Keratinocyte (primary cell): ENCODE measurements around the gene JPH2. TPM values are rescaled to one million over a fixed set of nuclear protein-coding genes. Genes with fewer than 3 reads are reported as not detected.

Experiments
- DNase-seq: peaks from one replicate; pipeline ENCODE4 v3.0.0-alpha.2; 2011; ENCODE audit warnings: low read depth, missing footprints, low spot score
- FAIRE-seq: peaks from 2 replicates; lab custom pipeline; 2011; peaks lifted over from hg19 to GRCh38; lab: Jason Lieb, UNC
- H2AFZ ChIP-seq: 2 replicates; pipeline ENCODE4 v1.6.0; 2012; ENCODE audit warnings: low read length, control low read depth, inconsistent platforms; ENCODE audit not compliant: control insufficient read depth
- H3K27ac ChIP-seq: 2 replicates; pipeline ENCODE4 v1.5.1; 2011; ENCODE audit warnings: low read length; ENCODE audit not compliant: control insufficient read depth, insufficient read depth
- H3K27me3 ChIP-seq: 3 replicates; pipeline ENCODE4 v1.6.0; 2011; ENCODE audit warnings: low read length; ENCODE audit not compliant: control insufficient read depth, insufficient read depth; ENCODE audit errors: extremely low read depth
- H3K36me3 ChIP-seq, 2 experiments: 2 replicates in 1 of 2; 3 replicates in 1 of 2; pipeline ENCODE4 v1.5.1; 2011; ENCODE audit warnings: low read length in 2 of 2, mild to moderate bottlenecking in 1 of 2; ENCODE audit not compliant: control insufficient read depth in 2 of 2, insufficient read depth in 2 of 2; ENCODE audit errors: extremely low read depth in 1 of 2
- H3K4me1 ChIP-seq: 3 replicates; pipeline ENCODE4 v1.5.1; 2011; ENCODE audit warnings: low read length; ENCODE audit not compliant: control insufficient read depth, insufficient read depth; ENCODE audit errors: extremely low read depth
- H3K4me2 ChIP-seq: 3 replicates; pipeline ENCODE4 v1.6.0; 2011; ENCODE audit warnings: low read depth, low read length; ENCODE audit not compliant: control insufficient read depth, insufficient read depth; ENCODE audit errors: extremely low read depth
- H3K4me3 ChIP-seq, 3 experiments: fragments of 200-600 bp in 1 of 3; sonication (generic) in 1 of 3; 2 replicates in 2 of 3; 3 replicates in 1 of 3; pipeline ENCODE4 v1.5.1; 2011 to 2016; ENCODE audit warnings: low read length in 3 of 3, mild to moderate bottlenecking in 3 of 3, control low read depth in 2 of 3, inconsistent platforms in 1 of 3, low read depth in 1 of 3, mixed read lengths in 1 of 3, mixed run types in 1 of 3, moderate library complexity in 1 of 3; ENCODE audit not compliant: control insufficient read depth in 2 of 3, insufficient read depth in 2 of 3; ENCODE audit errors: extremely low read depth in 1 of 3
- H3K79me2 ChIP-seq: 2 replicates; pipeline ENCODE4 v1.6.0; 2012; ENCODE audit warnings: low read length; ENCODE audit not compliant: control insufficient read depth, insufficient read depth
- H3K9ac ChIP-seq: 3 replicates; pipeline ENCODE4 v1.6.0; 2011; ENCODE audit warnings: low read length; ENCODE audit not compliant: control insufficient read depth, insufficient read depth; ENCODE audit errors: extremely low read depth
- H3K9me1 ChIP-seq: 3 replicates; pipeline ENCODE4 v1.6.0; 2011; ENCODE audit warnings: low read length; ENCODE audit not compliant: control insufficient read depth, insufficient read depth; ENCODE audit errors: extremely low read depth
- H3K9me3 ChIP-seq: 2 replicates; pipeline ENCODE4 v1.5.1; 2012; ENCODE audit warnings: low read depth, low read length; ENCODE audit not compliant: control insufficient read depth
- H4K20me1 ChIP-seq: 3 replicates; pipeline ENCODE4 v1.6.0; 2011; ENCODE audit warnings: low read length; ENCODE audit not compliant: control insufficient read depth, insufficient read depth; ENCODE audit errors: extremely low read depth
- EZH2 ChIP-seq: IDR thresholded peaks from one replicate; pipeline ENCODE4 v1.6.1; 2012; ENCODE audit warnings: inconsistent platforms, mild to moderate bottlenecking, low read length, moderate library complexity
- dilution Hi-C: fragments of 300-500 bp; cut with MboI; formaldehyde crosslinking; loops from one replicate; pipeline ENCODE4 v1.7.0; 2020; ENCODE audit warnings: low sequenced_read_pairs; ENCODE audit not compliant: extremely low pct_ligation_motif_present
- polyA plus RNA-seq, 5 experiments: library from polyadenylated mRNA; depleted of rRNA in 3 of 5; stranded (reverse) in 3 of 5; stranded (forward) in 1 of 5; unstranded in 1 of 5; fragments of >200 nt; gene quantifications; 1 replicate in 1 of 5; 2 replicates in 3 of 5; 3 replicates in 1 of 5; pipeline versions ENCODE4 v1.2.1 to v1.2.3, GENCODE V29; 2011 to 2012; ENCODE audit warnings: missing spikeins in 2 of 5, low read depth in 1 of 5, low replicate concordance in 1 of 5
- TF ChIP-seq, protein P1 (sequence below), 3 experiments: IDR thresholded peaks in 1 of 3; conservative IDR thresholded peaks in 1 of 3; optimal IDR thresholded peaks in 1 of 3; 2 replicates in 2 of 3; 3 replicates in 1 of 3; pipeline versions ENCODE3 to v1.5.1; 2011; ENCODE audit warnings: low read length in 3 of 3, mild to moderate bottlenecking in 3 of 3, moderate library complexity in 2 of 3, control low read depth in 1 of 3, inconsistent platforms in 1 of 3; ENCODE audit not compliant: insufficient read depth in 2 of 3; ENCODE audit errors: extremely low read depth in 1 of 3

Gene JPH2
- polyA plus RNA-seq, 1 donor (not counting 4 experiments of a cell fraction or from before 2014, with no cell fraction given): 2.5 TPM

DNA sequence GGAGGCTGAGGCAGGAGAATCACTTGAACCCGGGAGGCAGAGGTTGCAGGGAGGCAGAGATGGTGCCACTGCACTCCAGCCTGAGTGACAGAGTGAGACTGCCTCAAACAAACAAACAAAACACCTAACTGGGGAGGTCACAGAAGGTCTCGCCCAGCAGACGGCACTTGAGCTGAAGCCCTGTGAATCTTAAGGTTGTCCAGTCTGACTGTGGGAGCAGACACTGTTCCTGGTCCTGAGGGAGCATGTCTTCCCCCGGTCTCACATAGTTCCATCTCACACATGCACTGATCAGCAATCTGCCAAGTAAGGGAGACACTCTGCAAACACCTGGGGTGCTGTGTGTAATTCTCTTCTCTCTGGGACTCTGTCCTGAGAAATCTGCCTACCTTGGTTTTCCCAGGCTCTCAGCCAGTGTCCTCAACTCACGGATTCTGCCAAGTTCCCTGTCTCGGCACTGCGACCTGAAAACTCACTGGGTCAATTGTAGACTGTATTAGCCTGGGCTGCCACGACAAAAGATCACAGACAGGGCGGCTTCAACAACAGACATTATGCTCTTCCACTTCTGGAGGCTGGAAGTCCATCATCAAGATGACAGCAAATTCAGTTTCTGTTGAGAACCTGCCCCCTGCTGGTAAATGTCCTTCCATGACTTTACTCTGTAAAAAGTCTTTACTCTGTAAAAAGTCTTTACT lies 94.3 kb downstream of the JPH2 start:
- Histone ChIP-seq H3K79me2 (no peaks in the 10 kb centered on the region), H3K9me1 (no peaks in the 10 kb centered on the region), H3K9me3 (no peaks in the 10 kb centered on the region), H3K4me3 (no peak overlapping the region), H2AFZ (no peak overlapping the region), H4K20me1 (no peaks in the 10 kb centered on the region), H3K27me3 (no peaks in the 10 kb centered on the region), H3K27ac (no peak overlapping the region), H3K4me2 (no peak overlapping the region), H3K9ac (no peak overlapping the region), H3K4me1 (peaks cover 20% of the 10 kb centered on the region), H3K36me3 (no peaks in the 10 kb centered on the region)
- TF ChIP-seq, protein P1, sequence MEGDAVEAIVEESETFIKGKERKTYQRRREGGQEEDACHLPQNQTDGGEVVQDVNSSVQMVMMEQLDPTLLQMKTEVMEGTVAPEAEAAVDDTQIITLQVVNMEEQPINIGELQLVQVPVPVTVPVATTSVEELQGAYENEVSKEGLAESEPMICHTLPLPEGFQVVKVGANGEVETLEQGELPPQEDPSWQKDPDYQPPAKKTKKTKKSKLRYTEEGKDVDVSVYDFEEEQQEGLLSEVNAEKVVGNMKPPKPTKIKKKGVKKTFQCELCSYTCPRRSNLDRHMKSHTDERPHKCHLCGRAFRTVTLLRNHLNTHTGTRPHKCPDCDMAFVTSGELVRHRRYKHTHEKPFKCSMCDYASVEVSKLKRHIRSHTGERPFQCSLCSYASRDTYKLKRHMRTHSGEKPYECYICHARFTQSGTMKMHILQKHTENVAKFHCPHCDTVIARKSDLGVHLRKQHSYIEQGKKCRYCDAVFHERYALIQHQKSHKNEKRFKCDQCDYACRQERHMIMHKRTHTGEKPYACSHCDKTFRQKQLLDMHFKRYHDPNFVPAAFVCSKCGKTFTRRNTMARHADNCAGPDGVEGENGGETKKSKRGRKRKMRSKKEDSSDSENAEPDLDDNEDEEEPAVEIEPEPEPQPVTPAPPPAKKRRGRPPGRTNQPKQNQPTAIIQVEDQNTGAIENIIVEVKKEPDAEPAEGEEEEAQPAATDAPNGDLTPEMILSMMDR (optimal IDR thresholded peaks at IDR 0.05 in 1 of 3, IDR thresholded peaks at IDR 0.05 in 1 of 3, conservative IDR thresholded peaks at IDR 0.05 in 1 of 3; ENCODE audit: extremely low read depth in 1 of 3, insufficient read depth in 2 of 3, low read length in 3 of 3): peak; percentile 27 to 52 (median 52)
- no peak for TF ChIP-seq EZH2
- no peak for DNase-seq
- FAIRE-seq: peak; percentile 70
- dilution Hi-C loops: no loop called here

DNA sequence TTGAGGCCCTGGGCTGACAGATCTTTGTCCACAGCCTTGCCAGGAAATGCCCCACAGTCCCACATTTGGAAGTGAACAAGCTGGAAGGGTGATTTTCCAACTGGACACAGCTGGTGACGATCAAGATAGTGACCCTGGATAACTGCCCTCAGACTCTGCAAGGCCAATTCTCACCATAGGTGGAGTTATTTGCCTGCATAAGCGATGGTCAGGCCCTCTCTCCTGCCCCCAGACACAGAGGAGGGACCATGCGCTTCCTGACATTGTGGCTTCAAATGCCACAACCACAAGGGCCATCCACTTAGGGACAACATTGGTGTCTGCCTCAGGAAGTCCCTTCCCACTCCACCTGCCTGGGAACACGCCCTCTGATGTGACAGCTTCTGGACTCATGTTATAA lies 96.0 kb downstream of the JPH2 start:
- dilution Hi-C loops: no loop called here
- Histone ChIP-seq H4K20me1 (no peaks in the 10 kb centered on the region), H3K36me3 (no peaks in the 10 kb centered on the region), H3K4me2 (peak overlapping the region; percentile 59), H3K9me1 (no peaks in the 10 kb centered on the region), H3K27me3 (no peaks in the 10 kb centered on the region), H3K9ac (no peak overlapping the region), H3K27ac (no peak overlapping the region), H3K4me3 (no peak overlapping the region), H2AFZ (no peak overlapping the region), H3K4me1 (peaks cover 24% of the 10 kb centered on the region), H3K79me2 (no peaks in the 10 kb centered on the region), H3K9me3 (no peaks in the 10 kb centered on the region)
- TF ChIP-seq, protein P1 (optimal IDR thresholded peaks at IDR 0.05 in 1 of 3, IDR thresholded peaks at IDR 0.05 in 1 of 3, conservative IDR thresholded peaks at IDR 0.05 in 1 of 3; ENCODE audit: extremely low read depth in 1 of 3, insufficient read depth in 2 of 3, low read length in 3 of 3): no peak
- TF ChIP-seq EZH2: no peak
- DNase-seq (no peak), FAIRE-seq (no peak)
